DLD1 (cell line): ENCODE measurements around the gene FBXL16.

ENCODE experiments used
- in situ Hi-C: cut with HindIII; loops from 2 replicates; pipeline ENCODE4 v1.10.0; 2017; ENCODE audit warnings: low sequenced_read_pairs

FBXL16 gene

DNA sequence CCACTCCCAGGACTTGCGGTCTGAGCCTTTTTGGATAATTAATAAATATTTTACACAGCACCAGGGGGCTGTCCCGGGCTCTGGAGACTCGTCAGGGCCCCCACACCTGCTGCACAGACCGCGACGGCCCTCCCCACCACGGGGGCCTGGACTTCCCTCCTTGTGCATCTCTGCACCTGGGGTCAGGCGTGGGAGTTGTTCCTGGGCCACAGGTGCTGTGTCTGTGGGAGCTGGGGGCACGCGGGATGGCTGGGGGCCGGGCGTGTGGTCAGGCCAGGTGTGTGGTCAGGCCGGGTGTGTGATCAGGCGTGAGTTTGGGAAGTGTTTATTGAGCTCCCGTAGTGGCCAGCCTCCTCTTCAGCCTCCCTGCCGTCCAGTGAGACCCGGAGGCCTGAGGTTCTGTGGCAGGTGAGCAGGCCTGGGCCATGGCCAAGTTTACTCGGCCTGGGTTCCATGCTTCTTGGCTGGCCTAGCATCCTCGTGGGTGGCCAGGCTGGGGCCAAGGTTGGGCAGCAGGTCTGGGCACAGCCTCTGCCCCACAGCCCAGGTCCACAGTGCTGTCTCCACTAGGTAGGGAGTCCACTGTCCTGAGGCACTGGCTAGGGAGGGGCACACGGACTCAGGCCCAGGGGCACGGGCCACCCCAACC lies 27.3 kb downstream of the FBXL16 start:
- in situ Hi-C loops = no loop called here

DNA sequence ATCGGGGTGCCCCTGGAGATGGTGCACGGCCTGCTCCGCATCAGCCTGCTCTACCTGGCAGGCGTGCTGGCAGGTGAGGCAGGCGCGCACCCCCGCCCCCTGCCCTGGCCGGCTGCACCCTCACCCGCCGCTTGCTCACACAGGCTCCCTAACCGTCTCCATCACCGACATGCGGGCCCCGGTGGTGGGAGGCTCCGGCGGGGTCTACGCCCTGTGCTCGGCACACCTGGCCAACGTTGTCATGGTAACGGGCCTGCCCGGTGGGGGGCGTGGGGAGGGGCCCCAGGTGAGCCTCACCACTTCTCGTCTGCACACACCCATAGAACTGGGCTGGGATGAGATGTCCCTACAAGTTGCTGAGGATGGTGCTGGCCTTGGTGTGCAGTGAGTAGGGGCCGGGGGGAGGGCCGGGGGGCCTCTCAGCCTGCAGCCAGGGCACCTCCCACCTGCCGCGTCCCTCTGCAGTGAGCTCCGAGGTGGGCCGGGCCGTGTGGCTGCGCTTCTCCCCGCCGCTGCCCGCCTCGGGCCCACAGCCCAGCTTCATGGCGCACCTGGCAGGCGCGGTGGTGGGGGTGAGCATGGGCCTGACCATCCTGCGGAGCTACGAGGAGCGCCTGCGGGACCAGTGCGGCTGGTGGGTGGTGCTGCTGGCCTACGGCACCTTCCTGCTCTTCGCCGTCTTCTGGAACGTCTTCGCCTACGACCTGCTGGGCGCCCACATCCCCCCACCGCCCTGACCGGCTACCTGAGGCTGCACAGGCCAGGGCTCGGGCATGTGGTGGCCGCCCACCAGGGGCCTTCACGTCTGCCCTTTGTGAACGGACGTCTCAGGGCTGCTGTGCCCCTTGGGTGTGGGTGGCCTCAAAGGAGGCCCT lies 28.0 kb downstream of the FBXL16 start:
- in situ Hi-C loops = no loop called here

DNA sequence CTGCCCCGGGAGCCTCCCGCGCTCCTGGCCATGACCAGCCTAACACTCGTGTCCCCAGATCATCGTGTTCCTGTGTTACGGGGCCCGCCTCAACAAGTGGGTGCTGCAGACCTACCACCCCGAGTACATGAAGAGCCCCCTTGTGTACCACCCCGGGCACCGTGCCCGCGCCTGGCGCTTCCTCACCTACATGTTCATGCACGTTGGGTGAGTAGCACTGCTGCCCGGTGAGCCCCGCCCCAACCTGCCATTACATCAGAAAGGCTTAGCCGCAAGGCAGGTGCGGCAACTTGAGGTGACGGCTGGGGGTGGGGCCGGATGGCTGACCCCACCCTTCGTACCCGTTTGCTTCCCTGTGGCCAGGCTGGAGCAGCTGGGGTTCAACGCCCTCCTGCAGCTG lies 28.7 kb downstream of the FBXL16 start:
- in situ Hi-C loops = no loop called here

DNA sequence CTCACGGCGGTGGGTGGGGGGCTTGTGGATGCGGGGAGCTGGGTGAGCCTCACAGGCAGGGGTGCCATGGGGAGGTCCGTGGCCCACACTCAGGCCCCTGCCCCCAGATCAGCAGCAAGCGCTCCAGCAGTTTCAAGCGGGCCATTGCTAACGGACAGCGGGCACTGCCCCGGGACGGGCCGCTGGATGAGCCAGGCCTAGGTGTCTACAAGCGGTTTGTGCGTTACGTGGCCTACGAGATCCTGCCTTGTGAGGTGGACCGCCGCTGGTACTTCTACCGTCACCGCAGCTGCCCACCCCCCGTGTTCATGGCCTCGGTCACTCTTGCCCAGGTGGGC lies 29.1 kb downstream of the FBXL16 start:
- in situ Hi-C loops = no loop called here

DNA sequence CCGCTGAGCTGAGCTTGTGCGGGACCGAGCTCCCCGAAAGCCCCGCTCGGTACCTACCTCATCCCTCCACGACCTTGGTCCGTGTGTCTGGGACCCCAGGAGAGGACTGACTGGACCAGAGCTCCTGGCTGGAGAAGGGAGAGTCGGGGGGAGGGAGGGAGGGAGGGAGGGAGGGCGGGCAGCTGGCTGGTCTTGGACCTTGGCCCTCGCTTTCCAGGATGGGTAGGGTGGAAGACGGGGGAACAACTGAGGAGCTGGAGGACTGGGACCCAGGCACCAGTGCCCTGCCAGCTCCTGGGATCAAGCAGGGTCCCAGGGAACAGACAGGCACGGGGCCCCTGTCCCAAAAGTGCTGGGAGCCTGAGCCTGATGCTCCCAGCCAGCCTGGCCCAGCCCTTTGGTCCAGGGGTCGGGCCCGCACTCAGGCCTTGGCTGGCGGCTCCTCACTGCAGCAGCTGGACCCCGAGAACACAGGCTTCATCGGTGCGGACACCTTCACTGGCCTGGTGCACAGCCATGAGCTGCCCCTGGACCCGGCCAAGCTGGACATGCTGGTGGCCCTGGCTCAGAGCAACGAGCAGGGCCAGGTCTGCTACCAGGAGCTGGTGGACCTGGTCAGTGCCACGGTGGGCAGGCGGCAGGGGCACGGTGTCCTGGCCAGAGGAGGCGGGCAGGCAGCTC lies 29.6 kb downstream of the FBXL16 start:
- in situ Hi-C loops = no loop called here

DNA sequence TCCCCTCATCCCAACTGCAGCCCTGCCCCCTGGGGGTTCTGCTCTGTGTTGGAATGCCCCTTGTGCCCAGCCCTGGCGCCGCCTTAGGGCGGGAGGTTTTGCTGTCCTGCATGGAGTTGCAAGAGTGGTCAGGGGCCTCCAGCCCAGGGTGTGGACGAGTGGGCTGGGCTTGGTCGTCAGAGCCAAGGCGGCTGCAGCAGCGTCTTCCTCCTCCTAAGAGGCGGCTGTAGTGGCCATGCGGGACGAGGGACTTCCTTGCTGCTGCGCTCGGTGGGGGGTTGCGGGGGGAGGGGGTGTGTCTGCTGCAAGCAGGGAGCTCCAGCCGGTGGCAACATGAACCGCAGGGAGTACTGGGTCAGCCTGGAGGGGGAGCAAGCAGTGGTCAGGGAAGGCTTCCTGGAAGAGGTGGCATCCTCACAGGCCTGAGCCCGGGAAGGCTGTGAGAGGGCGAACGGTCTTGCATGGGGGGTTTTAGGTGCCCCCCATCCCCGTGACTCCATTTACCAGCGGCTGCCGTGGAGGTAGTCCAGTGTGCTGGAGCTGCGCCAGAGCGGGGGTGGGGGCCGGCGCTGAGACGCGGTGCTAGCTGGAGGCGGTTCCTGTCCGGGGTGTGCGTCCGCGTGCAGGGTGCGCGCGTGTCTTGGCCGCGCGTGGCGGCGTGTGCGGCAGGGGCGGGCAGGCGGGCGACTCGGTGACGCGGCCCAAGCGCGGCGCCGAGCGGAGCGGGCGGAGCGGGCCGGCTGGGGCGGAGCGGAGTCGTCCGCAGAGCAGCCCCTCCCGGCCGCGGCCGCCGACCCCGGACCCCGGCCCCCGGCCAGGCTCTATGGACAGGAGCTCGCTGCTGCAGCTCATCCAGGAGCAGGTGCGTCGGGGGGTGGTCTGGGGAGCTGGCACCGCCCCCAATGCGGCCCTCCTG lies 30.4 kb downstream of the FBXL16 start, which contains the start of gene RHBDL1:
Gene RHBDL1 (plus strand): TSS at position 704 of the 916 bp plus-strand sequence. CDS start 120 bp downstream, at position 824.
- in situ Hi-C loops = no loop called here

DNA sequence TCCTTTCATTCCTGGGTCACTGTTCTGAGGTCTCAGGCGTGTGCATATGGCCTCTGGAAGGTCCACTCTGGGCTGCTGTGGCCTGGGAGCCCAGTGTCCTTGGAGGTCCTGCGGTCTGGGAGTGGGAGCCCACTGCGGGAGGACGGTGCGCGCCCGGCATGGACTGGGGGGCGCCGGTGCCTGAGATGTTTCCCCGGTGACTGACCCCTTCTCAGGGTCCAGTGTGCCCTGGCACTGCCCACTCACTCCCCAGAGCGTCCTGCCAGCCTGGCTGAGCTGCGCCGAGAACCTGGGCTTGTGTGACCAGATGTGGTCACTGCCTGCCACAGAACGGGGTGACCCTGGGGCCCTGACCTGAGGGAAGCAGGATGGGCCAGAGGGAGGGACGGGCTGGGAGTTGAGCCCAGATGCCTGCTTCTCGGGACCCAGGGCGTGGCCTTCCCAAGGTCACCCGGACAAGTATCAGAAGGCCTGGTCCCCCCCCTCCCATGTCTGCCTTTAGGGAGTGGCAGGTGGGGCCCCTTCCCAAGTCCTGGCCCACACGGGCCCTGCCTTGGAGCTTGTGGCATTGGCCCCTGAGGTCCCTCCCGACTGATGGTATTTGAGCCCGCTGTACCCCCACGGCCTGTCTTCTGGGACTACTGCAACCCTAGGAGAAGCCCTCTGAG lies 31.3 kb downstream of the FBXL16 start:
- in situ Hi-C loops = no loop called here

DNA sequence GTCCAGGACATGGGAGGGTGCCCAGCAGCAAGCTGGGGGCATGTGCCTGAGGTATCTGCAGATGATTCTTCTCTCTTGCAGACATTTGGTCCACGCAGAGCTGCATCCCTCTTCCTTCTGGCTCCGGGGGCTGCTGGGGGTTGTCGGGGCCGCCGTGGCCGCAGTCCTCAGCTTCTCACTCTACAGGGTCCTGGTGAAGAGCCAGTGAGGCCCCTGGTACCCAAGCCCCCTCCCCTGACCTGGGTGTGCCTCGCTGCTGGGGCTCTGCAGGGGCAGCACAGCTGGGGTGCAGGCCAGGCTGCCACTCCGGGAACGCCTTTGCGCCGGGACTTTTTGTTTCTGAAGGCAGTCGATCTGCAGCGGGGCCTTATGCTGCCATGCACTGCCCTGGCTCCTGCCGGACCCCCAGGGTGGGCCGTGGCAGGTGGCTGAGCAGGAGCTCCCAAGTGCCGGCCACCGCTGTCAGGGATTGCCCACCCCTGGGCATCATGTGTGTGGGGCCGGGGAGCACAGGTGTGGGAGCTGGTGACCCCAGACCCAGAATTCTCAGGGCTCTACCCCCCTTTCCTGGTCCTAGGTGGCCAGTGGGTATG lies 32.1 kb downstream of the FBXL16 start:
- in situ Hi-C loops = no loop called here

DNA sequence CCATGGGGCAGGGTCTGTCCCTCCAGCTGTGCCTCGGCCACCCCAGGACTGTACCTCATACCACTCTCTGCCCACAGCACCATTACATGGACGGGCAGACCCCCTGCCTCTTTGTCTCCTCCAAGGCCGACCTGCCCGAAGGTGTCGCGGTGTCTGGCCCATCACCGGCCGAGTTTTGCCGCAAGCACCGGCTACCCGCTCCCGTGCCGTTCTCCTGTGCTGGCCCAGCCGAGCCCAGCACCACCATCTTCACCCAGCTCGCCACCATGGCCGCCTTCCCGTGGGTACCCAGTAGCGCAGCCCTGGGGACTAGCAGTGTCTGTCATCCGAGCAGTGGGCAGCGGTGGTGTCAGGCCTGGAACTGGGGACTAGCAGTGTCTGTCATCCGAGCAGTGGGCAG lies 32.8 kb downstream of the FBXL16 start:
- in situ Hi-C loops = no loop called here

DNA sequence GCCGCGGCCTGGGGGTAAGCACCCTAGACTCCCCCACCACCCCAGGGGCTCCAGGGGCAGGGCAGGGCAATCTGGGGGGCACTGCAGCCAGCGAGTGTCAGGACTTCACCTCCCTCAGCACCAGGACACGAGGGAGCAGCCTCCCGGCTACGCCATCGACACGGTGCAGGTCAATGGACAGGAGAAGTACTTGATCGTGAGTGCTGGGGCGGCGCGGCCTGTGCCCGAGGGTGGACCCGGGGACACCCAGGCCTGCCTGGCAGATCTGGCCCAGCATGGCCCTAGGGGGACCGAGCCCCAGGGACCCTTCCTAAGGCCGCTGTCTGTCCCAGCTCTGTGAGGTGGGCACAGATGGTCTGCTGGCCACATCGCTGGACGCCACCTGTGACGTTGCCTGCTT lies 33.2 kb downstream of the FBXL16 start:
- in situ Hi-C loops = no loop called here

DNA sequence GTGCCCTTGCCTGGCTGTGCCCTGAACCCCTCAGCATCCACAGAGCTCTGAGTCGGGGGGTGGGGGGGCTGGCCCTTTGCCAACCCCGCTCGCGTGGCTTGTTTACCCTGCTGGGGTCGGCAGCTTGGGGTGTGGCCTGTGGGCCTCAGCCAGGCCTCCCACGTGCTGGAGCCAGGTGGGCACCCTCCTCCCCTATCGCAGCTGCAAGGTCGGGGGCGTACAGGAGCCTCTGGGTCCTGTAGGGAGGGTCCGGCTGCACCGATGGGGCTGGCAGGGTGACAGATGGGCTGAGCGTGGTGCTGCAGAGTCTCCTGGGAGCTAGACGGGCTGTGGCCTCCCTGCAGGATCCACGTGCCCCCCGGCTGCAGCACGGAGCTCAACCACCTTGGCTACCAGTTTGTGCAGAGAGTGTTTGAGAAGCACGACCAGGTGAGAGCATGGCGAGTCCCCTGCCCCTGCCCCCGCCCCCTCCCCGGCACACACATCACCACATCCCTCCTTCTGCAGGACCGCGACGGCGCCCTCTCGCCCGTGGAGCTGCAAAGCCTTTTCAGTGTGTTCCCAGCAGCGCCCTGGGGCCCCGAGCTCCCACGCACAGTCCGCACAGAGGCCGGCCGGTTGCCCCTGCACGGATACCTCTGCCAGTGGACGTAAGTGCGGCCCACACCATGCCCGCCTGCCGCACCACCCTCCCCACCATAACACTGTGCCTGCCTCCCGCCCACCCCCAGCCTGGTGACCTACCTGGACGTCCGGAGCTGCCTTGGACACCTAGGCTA lies 34.1 kb downstream of the FBXL16 start:
- in situ Hi-C loops = no loop called here

DNA sequence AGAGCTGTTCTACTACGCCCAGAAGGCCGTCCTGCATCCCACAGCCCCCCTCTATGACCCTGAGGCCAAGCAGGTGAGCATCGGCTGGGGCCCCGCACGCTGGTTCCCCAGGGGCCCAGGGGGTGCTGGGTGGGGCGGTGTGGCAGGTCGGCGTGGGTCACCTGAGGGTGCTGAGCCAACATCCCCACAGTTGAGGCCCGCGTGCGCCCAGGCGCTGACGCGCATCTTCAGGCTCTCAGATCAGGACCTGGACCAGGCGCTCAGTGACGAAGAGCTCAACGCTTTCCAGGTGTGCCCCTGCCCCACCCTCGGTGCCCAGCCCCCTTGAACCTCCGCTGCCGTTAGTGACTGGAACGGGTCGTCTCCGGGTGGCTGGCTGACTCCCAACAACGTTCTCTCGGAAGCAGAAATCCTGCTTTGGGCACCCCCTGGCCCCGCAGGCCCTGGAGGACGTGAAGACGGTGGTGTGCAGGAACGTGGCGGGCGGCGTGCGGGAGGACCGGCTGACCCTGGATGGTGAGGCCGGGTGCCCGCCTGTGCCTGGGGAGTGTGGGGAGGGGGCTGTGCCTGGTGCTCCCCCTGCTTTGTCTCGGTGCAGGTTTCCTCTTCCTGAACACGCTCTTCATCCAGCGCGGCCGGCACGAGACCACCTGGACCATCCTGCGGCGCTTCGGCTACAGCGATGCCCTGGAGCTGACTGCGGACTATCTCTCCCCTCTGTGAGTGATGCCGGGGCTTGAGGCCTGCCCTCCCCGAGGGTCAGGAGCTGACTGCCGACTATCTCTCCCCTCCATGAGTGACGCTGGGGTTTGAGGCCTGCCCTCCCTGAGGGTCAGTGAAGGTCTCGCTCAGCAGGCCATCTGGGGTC lies 34.9 kb downstream of the FBXL16 start:
- in situ Hi-C loops = no loop called here

DNA sequence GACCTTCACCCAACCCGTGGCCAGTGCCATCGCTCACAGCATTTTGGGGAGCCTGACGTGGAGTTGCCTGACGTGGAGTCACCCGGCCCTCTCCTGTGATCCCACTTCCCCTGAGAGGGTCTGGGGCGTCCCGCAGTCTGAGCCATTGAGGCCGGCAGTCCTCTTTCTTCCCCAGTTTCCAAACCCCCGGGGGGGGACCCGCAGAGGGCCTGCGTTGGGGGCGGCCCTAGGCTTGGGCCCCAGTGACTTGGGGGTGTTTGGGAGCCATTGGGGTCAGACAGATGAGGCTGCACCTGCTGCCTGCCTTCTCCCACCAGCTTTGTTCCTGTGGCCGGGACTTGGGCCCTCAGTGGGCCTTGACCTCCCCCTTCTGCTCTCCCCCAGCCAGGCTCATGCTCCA lies 35.9 kb downstream of the FBXL16 start:
- in situ Hi-C loops = no loop called here

DNA sequence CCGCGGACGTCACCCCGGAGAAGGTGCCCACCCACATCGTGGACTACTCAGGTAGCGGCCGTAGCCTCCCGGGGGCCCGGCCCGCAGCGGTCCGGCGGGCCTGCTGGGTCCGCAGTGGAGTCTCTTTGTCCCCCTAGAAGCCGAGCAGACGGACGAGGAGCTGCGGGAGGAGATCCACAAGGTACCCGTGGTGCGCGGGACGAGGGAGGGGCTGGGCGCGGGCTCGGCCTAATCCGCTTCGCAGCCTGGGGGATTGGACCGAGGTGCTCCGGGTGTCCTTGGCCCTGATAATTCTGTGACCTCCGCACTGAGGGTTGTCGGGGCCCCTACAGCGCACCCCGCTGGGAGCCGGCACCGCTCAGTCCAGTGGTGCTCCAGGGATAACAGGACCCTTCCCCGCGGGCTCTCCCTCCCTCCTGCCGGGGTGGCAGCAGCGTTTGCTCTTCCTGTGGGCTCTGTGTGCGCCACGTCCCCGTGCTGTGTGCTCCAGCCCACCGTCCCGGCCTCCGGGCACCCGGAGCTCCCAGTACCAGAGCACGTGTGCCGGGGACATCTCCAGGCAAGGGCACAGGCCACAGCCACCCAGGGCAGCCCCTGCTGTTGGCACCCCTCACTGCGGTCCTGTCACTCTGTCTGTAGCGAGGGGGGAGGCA lies 37.0 kb downstream of the FBXL16 start:
- in situ Hi-C loops = no loop called here

DNA sequence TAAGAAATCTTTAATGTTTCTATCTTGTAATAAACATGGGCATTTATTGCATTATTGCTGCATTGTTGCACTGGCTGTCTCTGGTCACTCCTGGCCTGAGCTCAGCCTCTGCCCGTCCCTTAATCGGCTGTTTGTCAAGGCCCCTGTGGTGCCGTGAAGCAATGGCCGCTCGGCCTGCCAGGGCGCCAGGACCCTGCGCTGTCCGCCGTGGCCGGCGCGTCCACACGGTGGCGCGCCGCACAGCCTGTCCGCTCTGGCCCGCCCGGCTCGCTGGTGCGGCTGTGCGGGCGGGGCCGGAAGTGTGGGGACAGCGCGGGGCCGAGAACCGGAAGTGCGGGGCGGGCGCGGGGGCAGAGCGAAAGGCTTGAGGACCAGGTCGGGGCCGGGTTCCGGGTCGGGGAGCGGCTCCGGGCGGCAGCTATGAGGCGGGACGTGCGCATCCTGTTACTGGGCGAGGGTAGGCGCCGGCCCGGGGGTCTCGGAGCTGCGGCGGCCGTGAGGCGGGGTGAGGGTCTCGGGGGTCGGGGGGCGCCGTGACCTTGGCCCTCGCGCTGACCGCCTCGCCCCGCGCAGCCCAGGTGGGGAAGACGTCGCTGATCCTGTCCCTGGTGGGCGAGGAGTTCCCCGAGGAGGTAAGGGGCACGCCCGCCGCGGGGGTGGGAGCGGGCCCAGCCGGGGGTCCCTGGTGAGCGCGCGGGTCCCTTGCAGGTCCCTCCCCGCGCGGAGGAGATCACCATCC lies 37.7 kb downstream of the FBXL16 start, which contains the start of gene RHOT2:
Gene RHOT2 (plus strand): TSS at position 353 of the 739 bp plus-strand sequence. CDS start 68 bp downstream, at position 421.
- in situ Hi-C loops = no loop called here

DNA sequence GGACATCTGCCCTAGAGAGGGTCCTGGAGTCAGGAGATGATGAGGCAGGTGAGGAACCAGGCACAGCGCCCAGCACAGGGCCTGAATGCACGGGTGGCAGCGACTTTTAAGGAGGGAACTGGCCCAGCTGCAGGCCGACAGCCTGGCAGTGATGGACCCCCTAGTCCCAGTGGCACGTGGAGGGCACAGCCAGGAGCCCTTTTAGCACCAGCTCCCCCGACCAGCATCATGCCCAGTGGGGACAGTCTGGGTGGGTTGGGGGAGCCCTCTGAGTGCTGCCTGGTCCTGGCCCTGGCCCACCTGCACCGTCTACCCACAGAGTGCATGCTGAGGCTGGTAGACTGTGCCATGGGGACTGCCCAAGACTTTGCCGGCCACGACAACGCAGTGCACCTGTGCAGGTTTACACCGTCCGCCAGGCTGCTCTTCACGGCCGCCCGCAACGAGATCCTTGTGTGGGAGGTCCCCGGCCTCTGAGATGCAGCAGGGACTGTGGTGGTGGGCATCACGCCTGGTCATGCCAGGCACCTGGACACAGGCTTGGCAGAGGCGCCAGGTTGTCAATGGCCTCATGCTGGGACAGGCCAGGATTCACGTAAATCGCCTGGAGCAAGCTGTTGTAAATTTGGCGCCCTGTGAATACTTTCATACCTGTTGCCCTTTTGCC lies 38.4 kb downstream of the FBXL16 start:
- in situ Hi-C loops = no loop called here
